Midbrain (tissue), 1 donor: ENCODE results near the gene ADNP.
"Not testable (repeated sequence)": the region's sequence is repeated elsewhere in the genome, so short reads cannot be mapped to it uniquely, and the experiment has no call there.

Experiments
- DNase-seq: peaks from one replicate; lab custom pipeline; 2025; lab: John Stamatoyannopoulos, UW

ADNP gene

DNA sequence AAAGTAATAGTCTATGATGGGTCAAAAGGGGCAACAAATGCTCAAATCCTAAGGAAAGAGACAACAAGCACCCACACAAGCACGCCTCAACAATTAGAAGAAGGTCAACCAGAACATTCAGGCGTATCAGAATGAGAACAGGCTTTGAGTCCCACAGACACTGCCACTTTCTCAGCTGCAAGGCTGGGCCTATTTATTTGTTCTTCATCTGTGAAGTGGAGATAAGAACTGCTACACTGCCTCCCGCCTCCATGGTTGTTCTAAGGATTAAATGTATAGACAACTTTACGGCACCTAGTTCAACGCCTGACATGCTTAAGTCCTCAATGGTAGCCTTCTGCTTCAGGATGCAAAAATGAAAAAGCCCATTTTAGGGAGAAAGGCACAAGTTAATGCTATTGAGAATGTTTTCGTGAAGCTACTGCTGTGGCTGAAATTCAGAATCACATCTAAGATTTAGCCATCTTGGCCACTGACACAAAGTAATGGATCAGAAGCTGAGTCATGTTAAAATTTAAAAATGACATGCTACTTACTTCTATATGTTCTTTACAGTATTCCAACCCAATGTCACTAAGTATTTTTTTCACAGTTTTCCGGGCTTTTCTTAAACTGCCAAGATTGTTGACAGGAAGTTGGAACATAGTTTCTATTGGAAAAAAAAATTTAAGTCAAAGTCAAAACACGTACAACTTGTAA, 27.7 kb downstream of the ADNP start:
- no peak for DNase-seq

DNA sequence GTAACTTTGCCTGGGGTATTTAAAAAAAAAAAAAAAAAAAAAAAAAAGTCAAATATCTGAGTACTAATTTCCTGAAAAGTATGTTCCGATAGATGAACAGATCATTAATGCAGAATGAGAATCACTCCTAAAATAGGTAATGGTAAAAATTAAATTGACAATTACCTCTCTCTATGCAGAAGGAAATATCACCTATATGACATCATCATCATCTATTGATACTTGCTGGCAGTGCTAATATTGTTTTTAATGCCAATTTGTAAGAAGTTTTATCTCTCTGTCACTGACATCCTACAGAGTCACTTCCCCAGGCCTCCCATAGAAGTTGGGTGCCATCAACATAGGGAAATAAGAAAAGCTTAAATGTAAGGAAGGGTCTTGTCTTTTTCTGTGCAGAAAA, 29.9 kb downstream of the ADNP start:
- no peak for DNase-seq

DNA sequence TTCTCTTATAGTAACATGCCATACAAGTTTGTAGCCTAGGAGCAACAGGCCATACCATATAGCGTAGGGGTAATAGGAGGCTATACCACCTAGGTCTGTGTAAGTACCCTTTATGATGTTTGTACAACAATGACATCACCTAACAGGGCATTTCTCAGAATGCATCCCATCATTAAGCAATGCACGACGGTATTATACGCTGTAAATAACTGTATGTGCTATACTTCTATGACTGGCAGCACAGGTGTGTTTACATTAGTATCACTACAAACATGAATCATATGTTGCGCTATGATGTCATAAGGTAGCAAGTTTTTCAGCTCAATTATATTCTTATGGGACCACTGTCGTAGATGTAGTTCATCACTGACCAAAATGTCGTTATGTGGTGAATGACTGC, 31.0 kb downstream of the ADNP start:
- DNase-seq: no peak

DNA sequence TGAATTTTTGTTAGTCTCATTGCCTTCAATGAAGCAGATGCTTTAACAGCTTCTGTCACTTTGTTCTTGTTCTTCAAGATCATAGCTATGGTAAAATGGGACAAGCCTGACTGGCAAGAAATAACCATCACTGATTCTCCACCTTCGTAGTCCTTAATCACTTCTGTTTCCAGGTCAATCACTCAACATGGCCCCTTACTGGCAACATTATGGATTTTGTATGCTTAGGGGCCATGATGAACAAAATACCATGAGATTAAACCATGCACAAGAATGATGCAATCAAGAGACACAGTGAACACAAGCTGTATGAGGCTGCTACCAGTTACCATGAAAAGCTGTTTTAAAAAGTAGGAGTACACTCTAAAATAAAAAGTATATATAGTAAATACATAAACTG, 32.8 kb downstream of the ADNP start:
- no peak for DNase-seq

DNA sequence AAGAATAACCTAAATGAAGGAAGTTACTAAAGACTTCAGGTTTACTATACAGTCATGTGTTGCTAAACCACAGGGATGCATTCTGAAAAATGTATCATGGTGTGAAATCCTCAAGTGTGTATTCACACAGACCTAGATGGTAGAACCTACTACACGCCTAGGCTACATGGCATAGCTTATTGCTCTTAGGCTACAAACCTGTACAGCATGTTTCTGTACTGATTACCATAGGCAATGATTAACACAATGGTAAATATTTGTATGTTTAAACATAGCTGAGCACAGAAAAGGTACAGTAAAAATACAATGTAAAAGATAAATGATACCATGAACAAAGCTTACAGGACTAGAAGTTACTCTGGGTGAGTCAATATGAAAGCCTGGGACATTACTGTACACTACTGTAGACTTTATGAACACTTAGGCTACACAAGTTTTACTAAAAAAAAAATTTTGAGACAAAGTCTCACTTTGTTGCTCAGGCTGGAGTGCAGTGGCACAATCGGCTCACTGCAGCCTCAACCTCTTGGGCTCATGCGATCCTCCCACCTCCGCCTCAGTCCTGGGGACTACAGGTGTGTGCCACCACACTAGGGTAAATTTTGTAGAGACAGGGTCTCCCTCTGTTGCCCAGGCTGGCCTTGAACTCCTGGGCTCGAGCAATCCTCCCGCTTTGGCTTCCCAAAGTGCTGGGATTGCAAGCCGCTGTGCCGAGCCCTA, 36.0 kb downstream of the ADNP start:
- no peak for DNase-seq

DNA sequence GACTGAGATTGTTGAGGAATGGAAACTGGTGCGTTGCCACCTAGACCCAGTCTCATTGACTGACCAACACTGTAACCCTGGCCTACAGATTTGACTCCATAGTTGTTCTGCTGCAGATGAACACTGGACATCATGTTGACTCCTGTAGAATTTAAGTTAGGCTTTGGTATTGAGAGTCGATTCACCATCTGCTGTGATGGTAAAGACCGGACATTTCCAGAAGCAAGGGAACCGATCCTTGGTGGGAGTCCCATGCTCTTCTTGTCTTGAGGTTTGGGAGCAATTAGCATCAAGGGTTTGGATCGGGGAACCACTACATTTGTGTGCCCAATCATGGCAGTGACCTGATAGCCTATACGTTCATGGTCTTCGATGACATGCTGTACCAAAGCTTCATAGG, 37.6 kb downstream of the ADNP start:
- no peak for DNase-seq

DNA sequence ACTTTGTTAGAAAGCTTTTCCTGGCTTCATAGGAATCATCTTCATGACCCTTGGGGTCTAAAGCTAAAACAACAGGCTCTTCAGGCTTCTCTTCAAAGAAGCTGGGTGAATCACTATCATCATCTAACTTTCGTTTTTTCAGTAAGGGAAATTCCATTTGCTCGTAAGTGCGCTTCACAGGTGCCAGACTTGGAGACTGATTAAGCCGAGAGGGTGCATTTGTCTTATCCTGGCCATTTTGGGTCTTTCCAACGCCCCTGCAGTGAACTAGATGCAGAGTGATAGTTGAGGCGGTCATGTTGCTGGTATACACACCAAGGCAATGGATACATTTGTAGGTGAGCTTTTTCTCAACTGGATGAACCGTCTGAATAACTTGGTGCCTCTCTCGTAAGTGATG, 38.8 kb downstream of the ADNP start:
- no peak for DNase-seq

DNA sequence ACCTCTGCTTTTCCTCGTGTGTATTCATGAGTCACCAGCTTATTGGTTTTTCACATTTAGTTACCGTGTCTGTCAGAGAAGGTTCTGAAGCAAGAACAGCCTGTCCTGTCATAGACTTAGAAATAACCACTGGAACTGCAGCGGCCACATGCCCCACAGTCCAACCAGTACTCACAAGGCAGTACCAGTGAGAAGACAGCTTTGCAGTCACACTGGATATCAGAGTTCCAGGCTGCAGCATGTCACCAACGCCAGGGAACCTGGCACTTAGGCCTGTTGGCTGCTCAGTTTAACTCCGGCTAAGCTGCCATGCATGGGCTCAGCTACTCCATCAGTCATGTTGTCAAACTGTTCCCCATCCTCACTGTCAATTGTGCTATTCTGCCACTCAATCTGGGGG, 40.1 kb downstream of the ADNP start:
- no peak for DNase-seq

DNA sequence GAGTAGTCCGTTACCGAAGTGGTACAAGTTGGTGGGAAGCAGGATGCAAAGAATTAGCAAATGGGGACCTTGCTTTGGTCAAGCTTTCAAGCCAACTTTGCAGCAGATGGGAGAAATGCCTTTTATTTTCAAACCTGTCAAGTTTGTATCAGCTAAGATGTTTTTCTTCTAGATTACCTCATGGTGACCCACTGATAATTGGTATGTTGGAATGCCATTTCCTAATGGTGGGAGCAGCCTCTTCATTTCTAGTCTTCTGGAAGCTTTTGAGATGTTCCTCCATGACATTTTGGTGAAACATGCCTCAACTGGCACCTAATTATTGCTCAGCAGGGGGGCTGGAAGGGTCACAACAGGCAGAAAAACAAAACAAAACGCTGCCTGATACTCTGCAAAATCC, 43.7 kb downstream of the ADNP start:
- no peak for DNase-seq

DNA sequence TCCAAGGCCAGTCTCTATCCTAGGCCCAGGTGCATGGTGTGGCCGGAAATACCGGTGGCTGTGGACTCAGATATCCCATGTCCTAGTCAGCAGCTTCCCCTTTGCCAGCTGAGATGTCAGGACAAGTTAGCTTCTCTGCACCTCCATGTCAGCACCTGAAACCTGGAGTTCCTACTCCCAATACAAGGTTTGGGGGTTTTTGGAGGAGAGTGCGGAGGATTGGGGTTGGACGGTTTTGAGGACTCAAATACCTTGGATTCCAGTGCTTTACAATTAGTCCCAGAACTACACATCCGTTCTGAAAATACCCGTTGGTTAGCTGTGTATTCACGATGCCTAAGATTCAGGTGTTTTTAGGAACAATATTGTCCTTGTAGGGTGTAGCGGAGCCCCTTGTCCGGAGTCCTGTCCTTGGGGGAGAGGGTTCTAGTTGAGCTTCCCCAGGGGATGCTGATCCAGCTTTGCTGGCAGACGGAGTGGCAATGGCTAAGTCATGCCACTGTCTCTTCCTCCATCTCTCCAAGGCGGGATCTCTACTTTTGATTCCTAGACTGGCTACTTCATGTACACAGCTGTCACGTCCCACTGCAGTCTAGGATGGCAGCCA, 45.0 kb downstream of the ADNP start:
- DNase-seq: no peak

DNA sequence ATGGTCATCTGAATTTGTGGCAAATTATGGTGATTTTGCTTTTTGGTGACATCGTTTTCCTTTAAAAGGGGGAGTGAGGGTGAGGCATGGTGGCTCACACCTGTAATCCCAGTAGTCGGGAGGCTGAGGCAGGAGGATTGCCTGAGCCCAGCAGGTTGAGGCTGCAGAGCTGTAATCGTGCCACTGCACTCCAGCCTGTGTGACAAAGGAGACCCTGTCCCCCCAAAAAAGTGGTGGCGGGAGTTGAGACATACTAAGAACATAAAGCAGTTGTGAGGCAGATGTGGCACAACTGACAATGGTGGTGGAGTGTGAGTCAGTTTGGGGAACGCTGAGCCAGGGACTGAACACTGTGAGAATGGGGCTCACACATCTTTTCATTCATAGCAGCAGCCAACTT, 45.5 kb downstream of the ADNP start:
- DNase-seq: no peak

DNA sequence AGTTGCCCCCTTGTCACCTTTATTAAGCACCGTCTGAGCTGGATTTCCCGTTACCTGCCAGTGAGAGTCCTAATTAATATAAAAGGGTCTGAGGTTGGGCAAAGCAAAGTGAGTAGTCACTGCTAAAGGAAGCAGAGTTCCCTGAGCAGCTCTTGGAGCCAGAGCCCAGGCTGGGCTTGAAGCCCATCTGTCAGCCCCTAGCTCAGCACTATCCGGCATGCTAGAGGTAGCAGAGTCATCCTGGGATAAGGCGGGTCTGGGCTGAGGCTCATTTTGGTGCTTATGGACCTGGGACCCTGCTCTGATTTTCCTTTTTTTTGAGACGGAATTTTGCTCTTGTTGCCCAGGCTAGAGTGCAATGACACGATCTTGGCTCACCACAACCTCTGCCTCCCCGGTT, 46.2 kb downstream of the ADNP start:
- no peak for DNase-seq

DNA sequence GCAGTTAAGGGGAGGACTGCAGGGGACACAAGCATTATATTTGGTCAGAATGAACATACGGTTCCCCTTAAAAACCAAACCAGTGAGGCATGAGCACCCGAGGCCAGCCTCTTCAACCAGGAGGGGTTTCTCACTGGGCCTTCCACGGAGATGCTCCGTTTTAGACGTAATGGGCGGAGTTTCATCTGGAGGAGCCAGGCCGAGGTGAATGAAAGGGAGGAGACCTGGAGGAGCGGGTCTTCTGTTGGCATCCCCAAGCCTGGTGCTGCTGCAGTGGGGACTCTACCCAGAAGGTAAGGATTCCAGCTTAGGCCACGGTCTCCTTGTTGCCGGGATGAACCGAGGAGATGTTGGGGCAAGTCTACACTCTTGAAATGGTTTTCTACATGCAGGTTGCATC, 47.4 kb downstream of the ADNP start:
- no peak for DNase-seq

DNA sequence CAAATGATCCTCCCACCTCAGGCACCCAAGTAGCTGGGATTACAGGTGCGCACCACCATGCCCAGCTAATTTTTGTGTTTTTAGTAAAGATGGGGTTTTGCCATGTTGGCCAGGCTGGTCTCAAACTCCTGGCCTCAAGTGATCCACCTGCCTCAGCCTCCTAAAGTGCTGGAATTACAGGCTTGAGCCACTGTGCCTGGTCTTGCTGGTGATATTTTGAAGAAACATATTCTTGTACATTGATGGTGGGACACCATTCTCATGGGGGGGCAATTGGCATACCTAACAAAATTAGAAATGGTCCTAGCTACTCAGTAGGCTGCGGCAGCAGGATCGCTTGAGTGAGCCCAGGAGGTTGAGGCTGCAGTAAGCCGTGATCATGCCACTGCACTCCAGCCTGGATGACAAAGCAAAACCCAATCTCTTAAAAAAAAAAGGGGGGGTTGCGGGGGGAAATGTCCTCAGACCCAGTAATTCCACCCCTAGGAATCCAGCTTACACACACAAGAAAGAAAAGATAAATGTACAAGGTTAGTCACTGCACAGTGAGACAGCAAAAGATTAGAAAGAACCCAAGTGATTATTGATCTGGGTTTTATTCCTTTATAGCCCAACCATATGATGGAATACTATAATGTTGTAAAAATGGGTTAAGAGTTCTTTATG, 49.3 kb downstream of the ADNP start:
- DNase-seq: not testable (repeated sequence)

DNA sequence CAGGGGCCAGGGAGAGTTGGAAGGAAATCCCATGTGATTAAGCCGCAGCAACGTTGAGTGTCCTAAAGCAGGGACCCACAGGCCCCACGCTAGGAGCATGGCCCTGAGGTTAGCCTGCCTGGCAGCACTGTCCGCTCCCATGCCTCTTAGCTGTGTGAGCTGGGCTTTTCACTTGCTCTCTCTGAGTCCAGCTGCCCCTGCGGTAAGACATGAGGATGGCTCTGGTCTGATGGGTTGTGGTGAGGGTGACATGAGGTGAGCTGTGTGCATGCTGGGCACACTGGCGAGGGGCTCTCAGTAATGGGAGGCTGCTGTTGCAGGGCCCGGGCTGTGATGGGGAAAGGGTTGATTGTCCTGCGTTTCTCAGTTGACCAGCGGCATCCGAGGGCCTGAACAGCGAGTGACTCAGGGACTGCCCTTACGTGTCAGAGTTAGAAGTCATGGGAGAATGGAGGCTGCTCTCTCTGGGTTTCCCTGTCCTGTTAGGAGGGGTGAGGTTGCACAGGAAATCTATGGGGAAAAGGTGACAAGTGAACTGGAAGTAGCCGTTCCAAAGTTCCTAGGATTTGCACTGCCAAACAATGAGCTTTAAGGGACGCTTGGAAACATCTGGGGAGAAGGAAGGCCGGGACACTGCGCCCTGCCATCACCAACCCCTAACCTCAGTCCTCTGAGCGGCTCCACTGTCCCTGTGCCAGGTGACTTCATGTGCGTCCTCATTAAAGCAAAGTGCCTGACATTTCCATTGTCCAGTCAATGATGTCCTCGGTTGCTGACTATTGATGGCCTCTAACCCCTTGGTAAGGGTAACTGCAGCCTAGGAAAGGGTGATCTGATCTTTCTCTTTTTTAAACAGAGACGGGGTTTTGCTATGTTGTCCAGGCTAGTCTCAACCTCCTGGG, 51.3 kb downstream of the ADNP start:
- DNase-seq: no peak

DNA sequence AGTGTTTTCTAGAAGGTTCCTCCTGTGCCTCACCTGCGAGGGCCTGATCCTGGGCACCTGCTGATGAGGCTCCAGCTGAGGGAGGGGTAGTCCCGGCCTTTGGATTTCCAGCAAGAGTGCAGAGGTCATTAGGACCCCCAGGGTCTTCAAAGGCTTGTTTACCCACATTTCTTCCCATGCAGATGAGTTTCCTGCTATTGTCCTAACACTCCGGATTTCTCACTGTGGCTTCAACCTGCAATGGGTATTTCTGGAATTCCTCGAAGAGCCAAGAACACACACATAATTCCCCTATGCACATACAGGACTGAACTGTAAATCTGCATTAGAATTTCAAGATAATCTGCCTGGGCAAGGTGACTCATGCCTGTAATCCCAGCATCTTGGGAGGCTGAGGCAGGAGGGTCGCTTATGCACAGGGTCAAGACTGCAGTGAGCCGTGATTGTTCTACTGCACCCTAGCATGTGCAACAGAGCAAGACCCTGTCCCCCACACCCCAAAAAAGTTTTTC, 53.9 kb downstream of the ADNP start:
- DNase-seq: no peak

DNA sequence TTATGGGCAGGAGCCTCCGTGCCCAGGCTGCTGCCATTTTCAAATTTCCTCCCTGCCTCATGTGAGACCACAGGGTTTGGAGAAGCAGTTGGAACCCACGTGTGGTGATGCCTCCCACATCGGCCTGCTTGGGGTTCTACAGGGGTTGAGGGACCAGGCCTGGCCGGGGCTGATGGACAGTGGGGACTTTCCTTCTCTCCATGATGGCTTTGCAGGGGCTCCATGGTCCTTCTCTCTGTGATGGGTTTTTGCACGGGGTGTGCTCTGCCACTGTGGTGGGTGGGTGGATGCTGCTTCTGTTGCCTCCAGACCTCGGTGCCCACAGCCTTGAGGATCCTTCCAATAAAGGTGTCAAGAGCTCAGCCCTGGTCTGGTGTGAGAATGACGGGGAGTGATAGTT, 54.4 kb downstream of the ADNP start:
- DNase-seq: no peak

DNA sequence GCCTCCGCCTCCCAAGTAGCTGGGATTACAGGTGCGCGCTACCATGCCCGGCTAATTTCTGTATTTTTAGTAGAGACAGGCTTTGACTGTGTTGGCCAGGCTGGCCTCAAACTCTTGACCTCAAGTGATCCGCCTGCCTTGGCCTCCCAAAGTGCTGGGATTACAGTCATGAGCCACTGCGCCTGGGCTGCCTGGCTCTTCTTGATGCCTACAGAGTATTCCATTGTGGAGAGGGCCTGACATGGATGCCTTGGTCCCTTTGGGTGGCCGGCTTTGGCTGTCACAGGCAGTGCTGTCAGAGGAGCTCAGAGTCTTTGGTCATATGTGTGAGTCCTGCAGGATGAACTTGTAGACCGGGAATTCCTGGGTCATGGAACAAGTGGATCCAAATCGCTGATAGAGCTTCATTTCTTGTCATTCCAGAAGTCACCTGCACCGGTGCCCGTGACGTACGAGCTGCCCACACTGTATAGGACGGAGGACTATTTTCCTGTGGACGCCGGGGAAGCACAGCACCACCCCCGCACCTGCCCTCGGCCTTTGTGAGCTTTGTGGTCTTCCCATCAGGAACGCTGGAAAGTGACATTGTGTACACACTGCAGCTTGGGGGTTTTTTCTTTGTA, 55.1 kb downstream of the ADNP start:
- DNase-seq: no peak

DNA sequence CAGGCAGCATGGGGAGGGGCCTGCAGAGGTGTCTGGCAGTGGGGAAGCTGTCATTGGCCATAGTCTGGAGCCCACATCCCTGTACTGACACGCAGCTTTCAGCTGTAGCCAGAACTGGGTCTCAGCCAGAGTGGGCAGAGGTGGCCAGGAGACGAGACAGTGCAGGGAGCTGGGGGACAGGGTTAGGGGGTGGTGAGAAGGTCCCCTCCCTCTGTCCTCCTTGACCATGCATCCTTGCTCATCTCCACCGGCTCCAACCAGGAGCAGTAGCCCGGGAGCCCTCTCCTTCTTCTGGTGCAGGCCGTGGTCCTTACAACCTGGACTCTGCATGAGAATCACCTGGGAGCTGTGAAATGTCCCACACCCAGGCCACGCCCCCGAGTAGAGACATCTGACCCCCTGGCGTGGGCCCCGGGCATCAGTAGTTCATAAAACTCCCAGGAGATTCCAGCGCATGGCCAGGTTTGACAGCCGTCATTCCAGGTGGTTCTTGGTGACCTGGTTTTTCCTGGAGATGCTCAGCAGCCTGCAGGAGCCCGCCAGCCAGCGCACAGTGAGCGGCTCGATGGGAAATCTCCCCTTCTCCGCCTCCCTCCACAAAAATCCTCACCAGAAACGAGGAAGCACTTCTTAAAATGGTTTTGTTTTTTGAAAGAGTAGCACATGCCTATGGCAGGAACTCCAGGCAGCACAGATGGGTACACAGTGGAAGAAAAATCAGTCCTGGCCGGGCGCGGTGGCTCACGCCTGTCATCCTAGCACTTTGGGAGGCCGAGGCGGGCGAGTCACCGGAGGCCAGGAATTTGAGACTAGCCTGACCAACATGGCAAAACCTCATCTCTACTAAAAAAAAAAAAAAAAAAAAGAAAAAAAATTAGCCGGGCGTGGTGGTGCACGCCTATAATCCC, 56.2 kb downstream of the ADNP start:
- DNase-seq: no peak

DNA sequence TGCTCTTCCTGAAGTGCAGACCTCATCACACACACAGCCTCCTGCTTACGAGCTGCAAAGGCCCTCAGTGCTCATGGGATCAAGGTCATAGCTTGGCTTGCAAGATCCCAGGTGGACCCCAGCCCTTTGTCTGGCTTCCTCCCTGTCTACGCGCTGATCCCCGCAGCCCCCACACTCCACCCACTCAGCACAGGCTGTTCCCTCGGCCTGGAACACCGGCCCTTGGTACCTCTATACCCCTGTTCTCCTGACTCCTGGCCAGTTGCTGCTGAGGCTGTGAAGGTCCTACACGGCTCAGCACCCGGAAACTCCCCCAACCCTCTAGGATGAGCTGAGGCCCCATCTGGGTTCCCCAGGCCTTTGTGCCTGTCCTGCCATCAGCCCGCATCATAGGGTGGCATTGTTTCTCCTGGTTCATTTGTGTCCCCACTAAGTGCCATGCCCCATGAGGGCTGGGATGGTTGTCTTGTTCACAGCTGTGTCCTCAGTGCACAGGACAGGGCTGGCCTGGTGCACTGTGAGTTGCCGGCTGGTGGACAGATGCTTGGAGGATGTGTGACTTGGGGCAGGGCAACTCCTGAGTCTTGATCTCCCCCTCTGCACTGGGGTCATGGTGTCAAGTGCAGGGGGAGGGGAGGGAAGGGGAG, 57.0 kb downstream of the ADNP start:
- no peak for DNase-seq
